Fibroblast of lung (primary cell): Measurements from ENCODE around the gene BROX. TPM values are rescaled to one million over a fixed set of nuclear protein-coding genes. Genes with fewer than 3 reads are reported as not detected.

Experiments used
- DNase-seq, 2 donors: peaks; one replicate each; pipeline versions ENCODE4 v3.0.0 to v3.0.0-alpha.2; 2010; ENCODE audit warnings: low read depth in 2 of 2
- H2AFZ ChIP-seq: 2 replicates; pipeline ENCODE4 v1.5.1; 2012; ENCODE audit warnings: low read length, control low read depth, inconsistent platforms
- H3K27ac ChIP-seq: 2 replicates; pipeline ENCODE4 v1.5.1; 2011; ENCODE audit warnings: low read length, control low read depth; ENCODE audit not compliant: insufficient read depth
- H3K27me3 ChIP-seq: 2 replicates; pipeline ENCODE4 v1.5.1; 2011; ENCODE audit warnings: mild to moderate bottlenecking, low read length; ENCODE audit not compliant: control insufficient read depth, insufficient read depth
- H3K36me3 ChIP-seq: 2 replicates; pipeline ENCODE4 v1.5.1; 2011; ENCODE audit warnings: low read length; ENCODE audit not compliant: control insufficient read depth, insufficient read depth
- H3K4me1 ChIP-seq: 2 replicates; pipeline ENCODE4 v1.5.1; 2011; ENCODE audit warnings: low read length; ENCODE audit not compliant: control insufficient read depth, insufficient read depth; ENCODE audit errors: extremely low read depth
- H3K4me2 ChIP-seq: 2 replicates; pipeline ENCODE4 v1.5.1; 2011; ENCODE audit warnings: low read length, control low read depth; ENCODE audit not compliant: insufficient read depth; ENCODE audit errors: extremely low read depth
- H3K4me3 ChIP-seq, 4 experiments: fragments of 200-600 bp in 1 of 4; sonication (generic) in 1 of 4; replicated peaks in 1 of 4; 2 replicates each; pipeline ENCODE4 v1.5.1; 2011 to 2016; ENCODE audit warnings: low read length in 4 of 4, low read depth in 3 of 4, mild to moderate bottlenecking in 3 of 4, control low read depth in 2 of 4, inconsistent platforms in 1 of 4, mixed read lengths in 1 of 4; ENCODE audit not compliant: insufficient read depth in 1 of 4; ENCODE audit errors: control extremely low read depth in 1 of 4
- H3K79me2 ChIP-seq: 2 replicates; pipeline ENCODE4 v1.5.1; 2012; ENCODE audit warnings: mild to moderate bottlenecking, low read length, inconsistent platforms; ENCODE audit not compliant: control insufficient read depth, insufficient read depth
- H3K9ac ChIP-seq: 2 replicates; pipeline ENCODE4 v1.5.1; 2011; ENCODE audit warnings: mild to moderate bottlenecking, low read length, control low read depth; ENCODE audit not compliant: insufficient read depth
- H3K9me3 ChIP-seq: 2 replicates; pipeline ENCODE4 v1.5.1; 2012; ENCODE audit warnings: low read depth, low read length; ENCODE audit not compliant: control insufficient read depth, insufficient read depth
- H4K20me1 ChIP-seq: 2 replicates; pipeline ENCODE4 v1.5.1; 2011; ENCODE audit warnings: low read length; ENCODE audit not compliant: control insufficient read depth, insufficient read depth; ENCODE audit errors: extremely low read depth
- EZH2 ChIP-seq: IDR thresholded peaks from 2 replicates; pipeline ENCODE4 v1.5.1; 2012; ENCODE audit warnings: low read length, control low read depth, mild to moderate bottlenecking; ENCODE audit errors: missing control alignments
- polyA plus RNA-seq, 2 donors: library from polyadenylated mRNA; depleted of rRNA in 1 of 2; stranded (reverse) in 1 of 2; unstranded in 1 of 2; fragments of >200 nt; gene quantifications; 2 replicates each; pipeline ENCODE4 v1.2.1, GENCODE V29; 2011 to 2012; ENCODE audit warnings: missing spikeins in 1 of 2
- total RNA-seq: library from RNA; depleted of rRNA; stranded (reverse); fragments of >200 nt; gene quantifications from 2 replicates; pipeline ENCODE4 v1.2.1, GENCODE V29; 2014
- TF ChIP-seq, protein P1 (sequence below), 2 donors: IDR thresholded peaks in 1 of 2; conservative IDR thresholded peaks in 1 of 2; 1 replicate in 1 of 2; 2 replicates in 1 of 2; pipeline ENCODE4 v1.5.1; 2011 to 2012; ENCODE audit warnings: low read length in 2 of 2, control low read depth in 1 of 2, inconsistent platforms in 1 of 2, low read depth in 1 of 2, mild to moderate bottlenecking in 1 of 2

The BROX gene
- total and polyA plus RNA-seq, 2 donors (not counting 1 experiment from before 2014, with no cell fraction given), result 11.3 to 60.6 TPM

DNA sequence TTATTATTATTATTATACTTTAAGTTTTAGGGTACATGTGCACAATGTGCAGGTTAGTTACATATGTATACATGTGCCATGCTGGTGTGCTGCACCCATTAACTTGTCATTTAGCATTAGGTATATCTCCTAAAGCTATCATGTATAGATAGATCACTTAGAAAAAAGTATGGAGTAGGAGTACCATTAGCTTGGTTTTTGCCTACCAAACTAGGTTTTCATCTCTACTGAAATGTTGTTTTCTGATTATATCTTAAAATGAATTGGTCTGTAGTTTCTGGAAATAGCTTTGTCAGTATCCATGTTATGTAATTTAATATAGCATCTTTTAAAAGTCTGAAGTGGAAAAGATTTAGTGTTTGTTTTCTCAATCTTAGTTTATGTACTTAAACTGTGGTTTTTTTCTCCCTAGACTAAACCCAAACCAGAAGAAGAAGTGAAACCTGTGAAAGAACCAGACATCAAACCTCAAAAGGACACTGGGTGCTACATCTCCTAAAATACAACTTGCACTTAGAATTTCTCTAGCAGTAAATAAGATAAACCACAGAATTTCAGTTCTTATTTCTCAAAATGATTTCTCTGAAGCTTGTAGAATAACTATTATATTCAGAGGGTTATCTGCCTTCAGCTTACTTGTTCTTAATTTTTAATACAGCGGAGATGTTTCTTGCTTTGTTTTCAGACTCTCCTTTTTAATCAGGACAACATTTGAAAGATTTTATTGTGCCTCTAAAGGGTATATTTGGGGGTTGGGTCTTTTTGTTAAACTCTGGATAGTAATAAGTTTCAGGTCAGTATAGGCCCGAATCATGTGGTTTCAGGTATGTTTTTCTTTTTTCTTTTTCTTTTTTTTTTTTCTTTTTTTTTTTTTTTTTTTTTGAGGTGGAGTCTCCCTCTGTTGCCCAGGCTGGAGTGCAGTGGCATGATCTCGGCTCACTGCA, 20.1 kb downstream of the BROX start:
- DNase-seq, result no peak
- Histone ChIP-seq H3K4me2 (no peak overlapping the region), H2AFZ (no peak overlapping the region), H4K20me1 (no peaks in the 10 kb centered on the region), H3K9ac (no peak overlapping the region), H3K4me1 (no peaks in the 10 kb centered on the region), H3K79me2 (no peaks in the 10 kb centered on the region), H3K4me3 (no peak overlapping the region), H3K27me3 (no peaks in the 10 kb centered on the region), H3K9me3 (no peaks in the 10 kb centered on the region), H3K27ac (no peak overlapping the region), H3K36me3 (peaks cover 1% of the 10 kb centered on the region)
- no peak for TF ChIP-seq EZH2
- TF ChIP-seq, protein P1, sequence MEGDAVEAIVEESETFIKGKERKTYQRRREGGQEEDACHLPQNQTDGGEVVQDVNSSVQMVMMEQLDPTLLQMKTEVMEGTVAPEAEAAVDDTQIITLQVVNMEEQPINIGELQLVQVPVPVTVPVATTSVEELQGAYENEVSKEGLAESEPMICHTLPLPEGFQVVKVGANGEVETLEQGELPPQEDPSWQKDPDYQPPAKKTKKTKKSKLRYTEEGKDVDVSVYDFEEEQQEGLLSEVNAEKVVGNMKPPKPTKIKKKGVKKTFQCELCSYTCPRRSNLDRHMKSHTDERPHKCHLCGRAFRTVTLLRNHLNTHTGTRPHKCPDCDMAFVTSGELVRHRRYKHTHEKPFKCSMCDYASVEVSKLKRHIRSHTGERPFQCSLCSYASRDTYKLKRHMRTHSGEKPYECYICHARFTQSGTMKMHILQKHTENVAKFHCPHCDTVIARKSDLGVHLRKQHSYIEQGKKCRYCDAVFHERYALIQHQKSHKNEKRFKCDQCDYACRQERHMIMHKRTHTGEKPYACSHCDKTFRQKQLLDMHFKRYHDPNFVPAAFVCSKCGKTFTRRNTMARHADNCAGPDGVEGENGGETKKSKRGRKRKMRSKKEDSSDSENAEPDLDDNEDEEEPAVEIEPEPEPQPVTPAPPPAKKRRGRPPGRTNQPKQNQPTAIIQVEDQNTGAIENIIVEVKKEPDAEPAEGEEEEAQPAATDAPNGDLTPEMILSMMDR (conservative IDR thresholded peaks at IDR 0.05 in 1 of 2, IDR thresholded peaks at IDR 0.05 in 1 of 2; ENCODE audit: low read depth in 1 of 2, low read length in 2 of 2), result no peak

DNA sequence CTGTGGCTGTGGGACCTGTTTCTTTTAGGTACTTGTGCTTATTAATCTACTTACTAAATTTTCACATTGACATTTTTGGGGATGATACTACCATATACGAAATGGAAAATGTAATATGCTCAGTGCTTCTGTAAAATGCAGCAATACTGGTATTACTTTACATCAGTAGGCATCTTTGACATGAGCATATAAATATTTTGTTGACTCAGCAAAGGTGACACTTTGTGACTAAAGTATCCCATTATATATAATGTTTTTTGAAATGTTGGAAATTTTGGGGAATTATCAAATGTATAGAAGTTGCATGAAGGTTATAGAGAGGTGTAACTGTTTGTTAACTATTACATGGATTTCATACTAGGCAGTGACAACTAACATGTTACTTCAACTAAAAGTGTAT, 22.4 kb downstream of the BROX start:
- no peak for DNase-seq
- TF ChIP-seq, protein P1 (conservative IDR thresholded peaks at IDR 0.05 in 1 of 2, IDR thresholded peaks at IDR 0.05 in 1 of 2; ENCODE audit: low read depth in 1 of 2, low read length in 2 of 2), result no peak
- TF ChIP-seq EZH2, result no peak
- Histone ChIP-seq H3K79me2 (no peaks in the 10 kb centered on the region), H3K9me3 (no peaks in the 10 kb centered on the region), H3K9ac (no peak overlapping the region), H3K27ac (no peak overlapping the region), H3K4me3 (no peak overlapping the region), H2AFZ (no peak overlapping the region), H3K36me3 (no peaks in the 10 kb centered on the region), H3K4me2 (no peak overlapping the region), H3K4me1 (no peaks in the 10 kb centered on the region), H4K20me1 (no peaks in the 10 kb centered on the region), H3K27me3 (no peaks in the 10 kb centered on the region)

DNA sequence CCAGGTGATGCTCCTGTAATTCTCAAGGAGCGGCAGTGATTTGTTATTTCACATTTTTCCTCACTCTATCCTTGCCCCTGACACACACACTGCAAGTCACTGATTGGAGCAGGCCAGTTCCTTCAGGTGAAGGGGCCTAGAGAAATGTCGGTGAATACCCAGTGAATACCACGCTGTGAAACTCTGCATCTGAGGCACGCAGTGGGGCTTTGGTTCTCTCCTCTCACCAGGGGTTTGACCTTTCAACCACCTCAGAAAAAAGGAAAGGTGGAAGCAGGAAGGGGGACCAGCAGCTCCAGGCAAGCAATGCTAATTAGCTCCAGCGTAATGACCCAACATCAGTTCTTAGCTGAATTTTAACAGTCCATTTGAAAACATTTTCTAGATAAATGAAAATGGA, 24.1 kb downstream of the BROX start:
- H3K4me2 ChIP-seq, result no peak overlapping the region
- H3K27ac ChIP-seq, result no peak overlapping the region
- no peak overlapping the region for H3K4me3 ChIP-seq
- no peak overlapping the region for H2AFZ ChIP-seq
- no peak overlapping the region for H3K9ac ChIP-seq
- no peaks in the 10 kb centered on the region for H3K4me1 ChIP-seq
- no peak for TF ChIP-seq EZH2
- TF ChIP-seq, protein P1 (conservative IDR thresholded peaks at IDR 0.05 in 1 of 2, IDR thresholded peaks at IDR 0.05 in 1 of 2; ENCODE audit: low read depth in 1 of 2, low read length in 2 of 2), result no peak
- H3K36me3 ChIP-seq, result no peaks in the 10 kb centered on the region
- H3K27me3 ChIP-seq, result no peaks in the 10 kb centered on the region
- DNase-seq, result no peak
- no peaks in the 10 kb centered on the region for H3K9me3 ChIP-seq
- H3K79me2 ChIP-seq, result no peaks in the 10 kb centered on the region
- H4K20me1 ChIP-seq, result no peaks in the 10 kb centered on the region
